Prostate gland (tissue), 2 donors: ENCODE data around the gene PMM1. TPM values are rescaled to one million over a fixed set of nuclear protein-coding genes. Genes with fewer than 3 reads are reported as not detected.

Source experiments
- DNase-seq: peaks from one replicate; pipeline ENCODE4 v3.0.0-alpha.2; 2019; ENCODE audit warnings: low spot score
- H3K27ac ChIP-seq, 2 donors: fragments of 200-600 bp; sonication (generic); 2 replicates each; pipeline ENCODE4 v1.5.1; 2017 to 2019
- H3K27me3 ChIP-seq: fragments of 200-600 bp; sonication (generic); replicated peaks from 2 replicates; pipeline ENCODE4 v1.5.1; 2019; ENCODE audit not compliant: insufficient read depth
- H3K36me3 ChIP-seq, 2 donors: fragments of 200-600 bp; sonication (generic); 1 replicate in 1 of 2; 2 replicates in 1 of 2; pipeline versions ENCODE4 v1.5.1 to v1.8.1; 2017 to 2019
- H3K4me1 ChIP-seq: fragments of 200-600 bp; sonication (generic); replicated peaks from 2 replicates; pipeline ENCODE4 v1.5.1; 2019
- H3K4me3 ChIP-seq, 2 donors: fragments of 200-600 bp; sonication (generic); 2 replicates each; pipeline ENCODE4 v1.5.1; 2017 to 2019
- H3K9me3 ChIP-seq: fragments of 200-600 bp; sonication (generic); 2 replicates; pipeline ENCODE4 v1.5.1; 2017
- CTCF ChIP-seq, 4 experiments: fragments of 200-600 bp in 2 of 4; fragments of 450-650 bp in 2 of 4; sonication (generic) in 2 of 4; IDR thresholded peaks; 1 replicate in 3 of 4; 2 replicates in 1 of 4; pipeline ENCODE4 v1.5.1; 2016 to 2019; ENCODE audit warnings: antibody characterized with exemption in 4 of 4, mild to moderate bottlenecking in 2 of 4, moderate library complexity in 2 of 4
- POLR2A ChIP-seq: fragments of 450-650 bp; IDR thresholded peaks from one replicate; pipeline ENCODE4 v1.6.1; 2016; ENCODE audit warnings: antibody characterized with exemption, mild to moderate bottlenecking
- POLR2AphosphoS5 ChIP-seq: sonication (generic); formaldehyde crosslinking; IDR thresholded peaks from one replicate; pipeline ENCODE4 v1.6.1; 2017; ENCODE audit warnings: antibody characterized with exemption
- WGBS: methylation state at CpG from one replicate; pipeline ENCODE4 v1.1.5; 2018; 5-methylcytosine and 5-hydroxymethylcytosine counted together
- intact Hi-C: fragments of 100-400 bp; cut with DNase I; formaldehyde crosslinking; loops from one replicate; pipeline ENCODE4 v1.14.2; 2022
- total RNA-seq, 2 donors: library from RNA; depleted of rRNA; stranded (reverse); fragments of >200 nt; gene quantifications; one replicate each; pipeline ENCODE4 v1.1.0, GENCODE V29; 2016

Gene PMM1
- total RNA-seq, 2 donors from 2014 or later = 49.0 to 58.6 TPM

GRCh38 chr22:41598891-41599635 lies 9.4 kb upstream of the PMM1 start:
- no peak for TF ChIP-seq CTCF (IDR thresholded peaks at IDR 0.05)
- no peaks in the 10 kb centered on the region for H3K27me3 ChIP-seq
- H3K36me3 ChIP-seq = no peaks in the 10 kb centered on the region
- DNase-seq = no peak
- no peak overlapping the region for H3K27ac ChIP-seq
- no peak overlapping the region for H3K4me3 ChIP-seq
- 68% methylated on average over 8 of the region's 8 CpGs for WGBS
- no peaks in the 10 kb centered on the region for H3K9me3 ChIP-seq
- intact Hi-C loops = loop anchor here (5.0 kb wide), 1 partner anchor 57 kb away; the partner anchor contains the start of gene POLR3H
- H3K4me1 ChIP-seq = no peaks in the 10 kb centered on the region

- 74% methylated on average over 5 of the region's 5 CpGs for WGBS
- no peak for TF ChIP-seq POLR2AphosphoS5
- TF ChIP-seq CTCF (IDR thresholded peaks at IDR 0.05) = no peak
- TF ChIP-seq POLR2A = no peak
- H3K36me3 ChIP-seq = no peaks in the 10 kb centered on the region
- intact Hi-C loops = loop anchor here (5.0 kb wide), 1 partner anchor 56 kb away; the partner anchor contains the start of gene POLR3H
- no peaks in the 10 kb centered on the region for H3K4me1 ChIP-seq
- H3K27me3 ChIP-seq = no peaks in the 10 kb centered on the region
- H3K27ac ChIP-seq = no peak overlapping the region
- H3K9me3 ChIP-seq = no peaks in the 10 kb centered on the region
- H3K4me3 ChIP-seq = no peak overlapping the region
- no peak for DNase-seq
These were observed 8.4 kb upstream of the PMM1 start for GRCh38 chr22:41598081-41598480.

GRCh38 chr22:41597635-41597953 lies 8.0 kb upstream of the PMM1 start:
- H3K27me3 ChIP-seq = no peaks in the 10 kb centered on the region
- H3K4me1 ChIP-seq = no peaks in the 10 kb centered on the region
- no peak overlapping the region for H3K27ac ChIP-seq
- H3K9me3 ChIP-seq = no peaks in the 10 kb centered on the region
- TF ChIP-seq CTCF (IDR thresholded peaks at IDR 0.05) (no peak), POLR2AphosphoS5 (no peak), POLR2A (no peak)
- no peaks in the 10 kb centered on the region for H3K36me3 ChIP-seq
- intact Hi-C loops = loop anchor here (5.0 kb wide), 1 partner anchor 55 kb away; the partner anchor contains the start of gene POLR3H
- DNase-seq = no peak
- WGBS = 66% methylated on average over 2 of the region's 2 CpGs
- H3K4me3 ChIP-seq = no peak overlapping the region

GRCh38 chr22:41596776-41597634 lies 7.4 kb upstream of the PMM1 start:
- Histone ChIP-seq H3K9me3 (no peaks in the 10 kb centered on the region), H3K27me3 (no peaks in the 10 kb centered on the region), H3K27ac (no peak overlapping the region), H3K4me1 (no peaks in the 10 kb centered on the region), H3K4me3 (no peak overlapping the region), H3K36me3 (no peaks in the 10 kb centered on the region)
- intact Hi-C loops = loop anchor here (5.0 kb wide), 1 partner anchor 55 kb away; the partner anchor contains the start of gene POLR3H
- DNase-seq = peak; percentile 38
- WGBS = 43% methylated on average over 13 of the region's 13 CpGs
- TF ChIP-seq POLR2A = no peak
- no peak for TF ChIP-seq POLR2AphosphoS5
- TF ChIP-seq CTCF (IDR thresholded peaks at IDR 0.05) = peak in 3 of 4 experiments; percentile 41 to 83 (median 71)
